ENCODE results near the gene CGREF1.

DNA sequence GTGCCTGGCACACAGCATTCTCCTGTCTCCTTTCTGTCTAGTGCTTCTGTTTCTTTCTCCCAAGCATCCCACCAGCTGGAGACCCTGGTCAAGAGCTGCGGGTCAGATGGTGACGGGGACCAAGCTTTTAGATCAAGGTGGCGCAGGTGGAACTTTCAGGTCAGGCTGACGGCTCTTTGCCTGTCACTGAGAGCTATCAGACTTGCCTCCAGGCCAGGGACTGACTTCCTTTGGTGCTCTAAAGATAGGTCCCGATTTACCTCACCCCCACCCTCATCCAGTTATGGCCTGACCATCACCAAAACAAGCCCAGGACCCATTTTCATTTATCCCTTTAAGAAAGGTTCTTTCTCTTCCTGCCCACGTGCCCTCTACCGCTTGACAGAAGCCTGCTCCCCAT lies 41.7 kb downstream of the CGREF1 start:
- TF ChIP-seq, protein P1, sequence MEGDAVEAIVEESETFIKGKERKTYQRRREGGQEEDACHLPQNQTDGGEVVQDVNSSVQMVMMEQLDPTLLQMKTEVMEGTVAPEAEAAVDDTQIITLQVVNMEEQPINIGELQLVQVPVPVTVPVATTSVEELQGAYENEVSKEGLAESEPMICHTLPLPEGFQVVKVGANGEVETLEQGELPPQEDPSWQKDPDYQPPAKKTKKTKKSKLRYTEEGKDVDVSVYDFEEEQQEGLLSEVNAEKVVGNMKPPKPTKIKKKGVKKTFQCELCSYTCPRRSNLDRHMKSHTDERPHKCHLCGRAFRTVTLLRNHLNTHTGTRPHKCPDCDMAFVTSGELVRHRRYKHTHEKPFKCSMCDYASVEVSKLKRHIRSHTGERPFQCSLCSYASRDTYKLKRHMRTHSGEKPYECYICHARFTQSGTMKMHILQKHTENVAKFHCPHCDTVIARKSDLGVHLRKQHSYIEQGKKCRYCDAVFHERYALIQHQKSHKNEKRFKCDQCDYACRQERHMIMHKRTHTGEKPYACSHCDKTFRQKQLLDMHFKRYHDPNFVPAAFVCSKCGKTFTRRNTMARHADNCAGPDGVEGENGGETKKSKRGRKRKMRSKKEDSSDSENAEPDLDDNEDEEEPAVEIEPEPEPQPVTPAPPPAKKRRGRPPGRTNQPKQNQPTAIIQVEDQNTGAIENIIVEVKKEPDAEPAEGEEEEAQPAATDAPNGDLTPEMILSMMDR (IDR thresholded peaks at IDR 0.05), result no peak
- no peak for TF ChIP-seq POLR2A (IDR thresholded peaks at IDR 0.05)
